ENCODE data around the gene DBI. TPM values are rescaled to one million over a fixed set of nuclear protein-coding genes. Genes with fewer than 3 reads are reported as not detected.

Gene DBI
- total and polyA plus RNA-seq, 2 experiments from 2014 or later, result 171 to 873 TPM

GRCh38 chr2:119317554-119317953 is 49.2 kb upstream of the DBI start (continued):
- no peak for TF ChIP-seq ZNF462 (CRISPR knock-in tag; IDR thresholded peaks at IDR 0.05)
- no peak for TF ChIP-seq POLR2AphosphoS5 (IDR thresholded peaks at IDR 0.05; ENCODE audit: low read depth)
- TF ChIP-seq EZH2 (IDR thresholded peaks at IDR 0.05; ENCODE audit: low read depth, unreplicated experiment), result no peak
- no peak for TF ChIP-seq NANOG (IDR thresholded peaks at IDR 0.05; ENCODE audit: borderline replicate concordance)
- no peak for TF ChIP-seq STAT1 (IDR thresholded peaks at IDR 0.05; ENCODE audit: unreplicated experiment)
- TF ChIP-seq CREB1 (CRISPR knock-in tag; IDR thresholded peaks at IDR 0.05; ENCODE audit: low read depth), result no peak
- no peak for TF ChIP-seq JUNB (IDR thresholded peaks at IDR 0.05; ENCODE audit: unreplicated experiment)
- no peak for TF ChIP-seq ETS1 (IDR thresholded peaks at IDR 0.05)

GRCh38 chr2:119319593-119319992 is 47.2 kb upstream of the DBI start:
- no peak overlapping the region for H3K4me3 Mint-ChIP-seq
- H3K27ac Mint-ChIP-seq, result no peak overlapping the region
- Histone ChIP-seq H3K27me3 (ENCODE audit: insufficient read depth) (no peaks in the 10 kb centered on the region), H4K20me1 (replicated peaks; ENCODE audit: insufficient read depth) (no peaks in the 10 kb centered on the region), H3K36me3 (ENCODE audit: insufficient read depth) (no peaks in the 10 kb centered on the region), H3K4me3 (no peak overlapping the region), H3K4me1 (ENCODE audit: insufficient read depth) (no peaks in the 10 kb centered on the region), H3K4me2 (no peak overlapping the region), H3K9me2 (ENCODE audit: insufficient read depth) (no peaks in the 10 kb centered on the region), H3K79me2 (replicated peaks; ENCODE audit: insufficient read depth) (no peaks in the 10 kb centered on the region), H3F3A (replicated peaks; ENCODE audit: low read depth) (no peaks in the 10 kb centered on the region), H2AFZ (no peak overlapping the region), H3K27ac (ENCODE audit: low read depth) (no peak overlapping the region)
- no peaks in the 10 kb centered on the region; the same call in 2 of the 3 replicates for H3K4me1 Mint-ChIP-seq
- DNase-seq (ENCODE audit: low spot score) (no peak), ATAC-seq (no peak)
- H3K27me3 Mint-ChIP-seq (ENCODE audit: insufficient read depth, low read depth, poor library complexity), result no peaks in the 10 kb centered on the region
- no peaks in the 10 kb centered on the region for H3K36me3 Mint-ChIP-seq (ENCODE audit: low read depth)
- H3K9me3 Mint-ChIP-seq, result no peaks in the 10 kb centered on the region
- TF ChIP-seq ZNF114 (CRISPR knock-in tag; IDR thresholded peaks at IDR 0.05), result no peak
- TF ChIP-seq NANOG (IDR thresholded peaks at IDR 0.05; ENCODE audit: borderline replicate concordance), result no peak
- TF ChIP-seq ETS1 (IDR thresholded peaks at IDR 0.05), result no peak
- no peak for TF ChIP-seq REST (IDR thresholded peaks at IDR 0.05; ENCODE audit: unreplicated experiment)
- no peak for TF ChIP-seq CREB1 (CRISPR knock-in tag; IDR thresholded peaks at IDR 0.05; ENCODE audit: low read depth)
- TF ChIP-seq CTCF (conservative IDR thresholded peaks at IDR 0.05; ENCODE audit: low read depth in 2 of 2), result no peak

Measured in GM23338 (cell line).